SW 1271 (cell line): ENCODE measurements around the gene S1PR5.

Experiments used
- DNase-seq, 2 experiments: peaks; one replicate each; lab custom pipeline; 2025; lab: John Stamatoyannopoulos, UW

The S1PR5 gene

GRCh38 chr19:10471909-10472308 lies 45.3 kb downstream of the S1PR5 start:
- peak in 1 of 2 experiments; percentile 53 for DNase-seq

GRCh38 chr19:10468133-10468532 lies 49.1 kb downstream of the S1PR5 start:
- DNase-seq, result no peak

- DNase-seq, result no peak
Measured at GRCh38 chr19:10467104-10467706, 50.0 kb downstream of the S1PR5 start.

GRCh38 chr19:10464456-10464855 lies 52.8 kb downstream of the S1PR5 start:
- no peak for DNase-seq
